IMR-90 (cell line): ENCODE data around the gene MEGF6. TPM values are rescaled to one million over a fixed set of nuclear protein-coding genes. Genes with fewer than 3 reads are reported as not detected.

Experiments
- ATAC-seq: fragments of 200-7000 bp; cut with Tn5 transposase; 2 replicates; pipeline ENCODE4 v1.9.1; 2020; ENCODE audit warnings: low read depth, mild to moderate bottlenecking, moderate library complexity
- BruUV-seq: library from RNA; stranded (reverse); fragments of 400-500 nt; replicated peaks from 2 replicates; lab custom pipeline; 2021; lab: Mats Ljungman, UMichigan
- CTCF ChIA-PET: fragments of 300-600 bp; formaldehyde crosslinking; extraction: SDS; loops from one replicate; lab custom pipeline; 2021; ENCODE audit warnings: antibody characterized with exemption; lab: Yijun Ruan, JAX
- POLR2A ChIA-PET: fragments of 300-600 bp; sonication (Branson Sonifier 250); formaldehyde crosslinking; loops from one replicate; lab custom pipeline; 2022; ENCODE audit warnings: antibody characterized with exemption; ENCODE audit not compliant: unreplicated experiment; lab: Charles Lee
- DNase-seq: peaks from one replicate; pipeline ENCODE4 v3.0.0; 2013
- H2AFZ ChIP-seq: replicated peaks from 2 replicates; pipeline ENCODE3; 2013; ENCODE audit warnings: low read length, mild to moderate bottlenecking; ENCODE audit not compliant: poor library complexity
- H2AK5ac ChIP-seq: 2 replicates; pipeline ENCODE4 v1.6.1; 2013; ENCODE audit warnings: low read depth, low read length, inconsistent platforms
- H2AK9ac ChIP-seq: replicated peaks from 2 replicates; pipeline ENCODE3; 2013; ENCODE audit warnings: mild to moderate bottlenecking, low read depth, low read length, moderate library complexity; ENCODE audit not compliant: poor library complexity
- H2BK120ac ChIP-seq: 2 replicates; pipeline ENCODE4 v1.6.1; 2013; ENCODE audit warnings: low read depth, low read length, inconsistent platforms
- H2BK15ac ChIP-seq: 3 replicates; pipeline ENCODE4 v1.6.1; 2013; ENCODE audit warnings: low read depth, low read length, inconsistent platforms
- H2BK20ac ChIP-seq: 2 replicates; pipeline ENCODE4 v1.6.1; 2013; ENCODE audit warnings: low read depth, mild to moderate bottlenecking, inconsistent platforms, low read length, moderate library complexity
- H2BK5ac ChIP-seq: 2 replicates; pipeline ENCODE4 v1.6.1; 2013; ENCODE audit warnings: mild to moderate bottlenecking, low read depth, low read length, inconsistent platforms; ENCODE audit not compliant: poor library complexity, severe bottlenecking
- H3K14ac ChIP-seq: replicated peaks from 2 replicates; pipeline ENCODE4 v1.6.1; 2013; ENCODE audit warnings: low read depth, low read length, inconsistent platforms
- H3K18ac ChIP-seq: 2 replicates; pipeline ENCODE4 v1.6.1; 2013; ENCODE audit warnings: low read depth, low read length, control low read depth
- H3K23ac ChIP-seq: 2 replicates; pipeline ENCODE4 v1.6.1; 2013; ENCODE audit warnings: low read depth, low read length, inconsistent platforms
- H3K27ac ChIP-seq: 2 replicates; pipeline ENCODE4 v1.5.1; 2013; ENCODE audit warnings: mild to moderate bottlenecking, control low read depth, low read length; ENCODE audit not compliant: insufficient read depth
- H3K27me3 ChIP-seq: 2 replicates; pipeline ENCODE4 v1.6.1; 2013; ENCODE audit warnings: low read length; ENCODE audit not compliant: control insufficient read depth, insufficient read depth
- H3K36me3 ChIP-seq: 2 replicates; pipeline ENCODE4 v1.6.1; 2013; ENCODE audit warnings: low read length, mixed read lengths; ENCODE audit not compliant: control insufficient read depth, insufficient read depth
- H3K4ac ChIP-seq: 2 replicates; pipeline ENCODE4 v1.6.1; 2013; ENCODE audit warnings: low read depth, low read length, inconsistent platforms
- H3K4me1 ChIP-seq: 2 replicates; pipeline ENCODE4 v1.6.1; 2013; ENCODE audit warnings: low read length, mixed read lengths; ENCODE audit not compliant: control insufficient read depth, insufficient read depth
- H3K4me2 ChIP-seq: 2 replicates; pipeline ENCODE4 v1.6.1; 2013; ENCODE audit warnings: low read depth, mild to moderate bottlenecking, control low read depth, low read length, moderate library complexity
- H3K4me3 ChIP-seq: 2 replicates; pipeline ENCODE4 v1.5.1; 2013; ENCODE audit warnings: low read depth, mild to moderate bottlenecking, control low read depth, low read length, moderate library complexity; ENCODE audit not compliant: insufficient read depth
- H3K56ac ChIP-seq: 2 replicates; pipeline ENCODE4 v1.6.1; 2013; ENCODE audit warnings: low read length, inconsistent platforms; ENCODE audit not compliant: insufficient read depth; ENCODE audit errors: extremely low read depth
- H3K79me1 ChIP-seq, 2 experiments: 2 replicates each; pipeline ENCODE4 v1.6.1; 2013; ENCODE audit warnings: low read length in 2 of 2, inconsistent platforms in 1 of 2, low read depth in 1 of 2
- H3K9ac ChIP-seq: 2 replicates; pipeline ENCODE4 v1.6.1; 2013; ENCODE audit warnings: low read depth, low read length, control low read depth
- H3K9me1 ChIP-seq: 2 replicates; pipeline ENCODE4 v1.6.1; 2013; ENCODE audit warnings: low read length, inconsistent platforms; ENCODE audit not compliant: insufficient read depth
- H3K9me3 ChIP-seq: 2 replicates; pipeline ENCODE4 v1.6.1; 2013; ENCODE audit warnings: low read length; ENCODE audit not compliant: control insufficient read depth, insufficient read depth
- H4K20me1 ChIP-seq: 2 replicates; pipeline ENCODE4 v1.6.1; 2013; ENCODE audit warnings: low read length, inconsistent platforms; ENCODE audit not compliant: insufficient read depth
- H4K5ac ChIP-seq: 2 replicates; pipeline ENCODE4 v1.6.1; 2013; ENCODE audit warnings: mild to moderate bottlenecking, low read depth, low read length, control low read depth
- H4K8ac ChIP-seq, 2 experiments: 2 replicates each; pipeline ENCODE4 v1.6.1; 2013; ENCODE audit warnings: low read depth in 2 of 2, low read length in 2 of 2, control low read depth in 1 of 2, inconsistent platforms in 1 of 2
- H4K91ac ChIP-seq: 2 replicates; pipeline ENCODE4 v1.6.1; 2013; ENCODE audit warnings: low read depth, low read length, inconsistent platforms; ENCODE audit not compliant: insufficient read depth
- BHLHE40 ChIP-seq: fragments of 150-350 bp; IDR thresholded peaks from 2 replicates; pipeline ENCODE4 v1.6.1; 2016; ENCODE audit warnings: mild to moderate bottlenecking, low read depth, low read length
- ELK1 ChIP-seq: fragments of 150-350 bp; IDR thresholded peaks from 2 replicates; pipeline ENCODE4 v1.6.1; 2016; ENCODE audit warnings: low read depth, mild to moderate bottlenecking, low read length, moderate library complexity, borderline replicate concordance
- NFE2L2 ChIP-seq: fragments of 150-350 bp; IDR thresholded peaks from 2 replicates; pipeline ENCODE4 v1.6.1; 2016; ENCODE audit warnings: low read depth, mild to moderate bottlenecking, low read length
- RCOR1 ChIP-seq: IDR thresholded peaks from 2 replicates; pipeline ENCODE4 v1.6.1; 2012; ENCODE audit warnings: mild to moderate bottlenecking, low read length, improper control_type of control experiment; ENCODE audit not compliant: insufficient replicate concordance
- RFX5 ChIP-seq: IDR thresholded peaks from 2 replicates; pipeline ENCODE4 v1.8.0; 2012; ENCODE audit warnings: low read depth, mild to moderate bottlenecking, low read length, moderate library complexity
- WGBS, 2 experiments: methylation state at CpG; one replicate each; pipeline versions ENCODE4 v1.1.5 to v1.1.7; 2013; ENCODE audit warnings: missing lambda C conversion rate in 2 of 2; ENCODE audit not compliant: insufficient read length in 1 of 2; ENCODE audit errors: extremely low coverage in 2 of 2; 5-methylcytosine and 5-hydroxymethylcytosine counted together
- dilution Hi-C: fragments of 300-500 bp; cut with HindIII; formaldehyde crosslinking; loops from one replicate; pipeline ENCODE4 v1.14.3; 2018; ENCODE audit warnings: low sequenced_read_pairs; ENCODE audit not compliant: unreplicated experiment
- in situ Hi-C: fragments of 300-500 bp; cut with MboI; formaldehyde crosslinking; loops from 3 replicates; pipeline ENCODE4 v1.14.3; 2019; ENCODE audit warnings: low sequenced_read_pairs, inconsistent platforms, mixed read lengths
- intact Hi-C: fragments of 100-400 bp; cut with micrococcal nuclease; formaldehyde crosslinking; loops from 2 replicates; pipeline ENCODE4 v1.10.0; 2022
- polyA plus RNA-seq, 3 experiments: library from polyadenylated mRNA; depleted of rRNA; stranded (reverse); fragments of >200 nt; gene quantifications; 2 replicates each; pipeline ENCODE4 v1.2.3, GENCODE V29; 2012; ENCODE audit warnings: low replicate concordance in 1 of 3
- total RNA-seq: library from RNA; depleted of rRNA; stranded (reverse); fragments of >200 nt; gene quantifications from 2 replicates; pipeline ENCODE4 v1.2.3, GENCODE V29; 2012

The MEGF6 gene
- total and polyA plus RNA-seq, 2 of the 4 experiments (the other 2 are of a cell fraction): 0.72 to 4.1 TPM

GRCh38 chr1:3604997-3605823 is 6.1 kb downstream of the MEGF6 start (continued):
- TF ChIP-seq RCOR1: no peak

GRCh38 chr1:3604468-3604974 is 6.8 kb downstream of the MEGF6 start:
- Histone ChIP-seq H3K18ac (no peak overlapping the region), H3K9me1 (no peaks in the 10 kb centered on the region; the same call in 1 of the 2 replicates), H2BK15ac (no peak overlapping the region), H3K36me3 (no peaks in the 10 kb centered on the region), H3K9me3 (no peaks in the 10 kb centered on the region), H2BK5ac (no peak overlapping the region), H2BK120ac (no peak overlapping the region), H2BK20ac (no peak overlapping the region), H3K4me3 (no peak overlapping the region), H3K9ac (no peak overlapping the region), H4K5ac (no peak overlapping the region), H2AFZ (no peak overlapping the region), H3K4me1 (no peaks in the 10 kb centered on the region), H4K8ac (no peak overlapping the region), H2AK5ac (no peak overlapping the region), H3K14ac (no peak overlapping the region), H4K91ac (no peak overlapping the region), H3K27me3 (peaks cover 15% of the 10 kb centered on the region; the same call in 1 of the 2 replicates), H3K4me2 (no peak overlapping the region), H3K79me1 (no peaks in the 10 kb centered on the region), H3K4ac (no peak overlapping the region), H3K56ac (no peak overlapping the region), H4K20me1 (no peaks in the 10 kb centered on the region), H2AK9ac (no peak overlapping the region), H3K23ac (no peak overlapping the region), H3K27ac (no peak overlapping the region)
- CTCF ChIA-PET: no interaction called here
- ATAC-seq (no peak), DNase-seq (no peak)
- no TSS peak for BruUV-seq
- POLR2A ChIA-PET: no interaction called here
- intact Hi-C loops (no loop called here), in situ Hi-C loops (no loop called here), dilution Hi-C loops (no loop called here)
- TF ChIP-seq RFX5 (no peak), NFE2L2 (no peak), BHLHE40 (no peak), ELK1 (no peak)
- WGBS, 2 experiments: no CpG with 5 or more reads among the region's 8 CpGs
